ENCODE results near the gene HES5.

Gene HES5

DNA sequence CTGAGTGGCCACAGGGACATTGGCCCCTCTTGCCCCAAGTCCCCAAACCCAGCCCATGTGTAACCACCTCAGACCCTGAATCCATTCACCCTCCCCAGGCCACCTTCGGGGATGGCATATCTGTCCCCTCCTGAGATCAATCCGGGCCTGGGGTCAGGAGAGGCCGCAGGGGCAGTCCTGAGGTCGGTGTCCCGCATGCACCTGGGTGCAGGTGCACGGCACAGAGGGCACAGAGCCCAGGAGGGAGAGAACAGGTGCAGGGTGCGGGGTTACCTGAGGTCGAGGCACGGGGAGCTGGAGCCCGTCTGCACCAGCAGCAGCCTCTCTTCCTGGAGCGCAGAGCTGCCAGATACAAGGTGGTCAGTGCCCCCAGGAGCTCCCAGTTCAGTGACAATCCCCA, 20.5 kb downstream of the HES5 start:
- Histone ChIP-seq H3K4me2 (ENCODE audit: low read depth, low read length, poor library complexity, severe bottlenecking) (no peak overlapping the region), H3F3A (ENCODE audit: insufficient read depth) (no peaks in the 10 kb centered on the region), H3K4me3 (ENCODE audit: insufficient read depth, low read length, poor library complexity, severe bottlenecking) (no peak overlapping the region), H3K36me3 (ENCODE audit: low read length) (no peaks in the 10 kb centered on the region), H3K79me2 (ENCODE audit: insufficient read depth, low read length) (no peaks in the 10 kb centered on the region), H3K9ac (ENCODE audit: low read length) (no peak overlapping the region), H3K9me2 (replicated peaks; ENCODE audit: insufficient read depth, low read length) (no peaks in the 10 kb centered on the region), H3K27me3 (ENCODE audit: low read length) (no peaks in the 10 kb centered on the region), H4K20me1 (ENCODE audit: low read depth, low read length) (no peaks in the 10 kb centered on the region), H3K9me3 (ENCODE audit: insufficient read depth, low read length) (no peaks in the 10 kb centered on the region), H3K27ac (ENCODE audit: low read depth, low read length) (no peak overlapping the region), H2AFZ (ENCODE audit: low read depth, low read length, severe bottlenecking) (no peak overlapping the region)
- TF ChIP-seq EZH2phosphoT487 (conservative IDR thresholded peaks at IDR 0.05; ENCODE audit: low read length) = no peak
- TF ChIP-seq, protein P1, sequence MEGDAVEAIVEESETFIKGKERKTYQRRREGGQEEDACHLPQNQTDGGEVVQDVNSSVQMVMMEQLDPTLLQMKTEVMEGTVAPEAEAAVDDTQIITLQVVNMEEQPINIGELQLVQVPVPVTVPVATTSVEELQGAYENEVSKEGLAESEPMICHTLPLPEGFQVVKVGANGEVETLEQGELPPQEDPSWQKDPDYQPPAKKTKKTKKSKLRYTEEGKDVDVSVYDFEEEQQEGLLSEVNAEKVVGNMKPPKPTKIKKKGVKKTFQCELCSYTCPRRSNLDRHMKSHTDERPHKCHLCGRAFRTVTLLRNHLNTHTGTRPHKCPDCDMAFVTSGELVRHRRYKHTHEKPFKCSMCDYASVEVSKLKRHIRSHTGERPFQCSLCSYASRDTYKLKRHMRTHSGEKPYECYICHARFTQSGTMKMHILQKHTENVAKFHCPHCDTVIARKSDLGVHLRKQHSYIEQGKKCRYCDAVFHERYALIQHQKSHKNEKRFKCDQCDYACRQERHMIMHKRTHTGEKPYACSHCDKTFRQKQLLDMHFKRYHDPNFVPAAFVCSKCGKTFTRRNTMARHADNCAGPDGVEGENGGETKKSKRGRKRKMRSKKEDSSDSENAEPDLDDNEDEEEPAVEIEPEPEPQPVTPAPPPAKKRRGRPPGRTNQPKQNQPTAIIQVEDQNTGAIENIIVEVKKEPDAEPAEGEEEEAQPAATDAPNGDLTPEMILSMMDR (IDR thresholded peaks at IDR 0.05; ENCODE audit: insufficient read depth, low read length, poor library complexity, severe bottlenecking) = no peak

DNA sequence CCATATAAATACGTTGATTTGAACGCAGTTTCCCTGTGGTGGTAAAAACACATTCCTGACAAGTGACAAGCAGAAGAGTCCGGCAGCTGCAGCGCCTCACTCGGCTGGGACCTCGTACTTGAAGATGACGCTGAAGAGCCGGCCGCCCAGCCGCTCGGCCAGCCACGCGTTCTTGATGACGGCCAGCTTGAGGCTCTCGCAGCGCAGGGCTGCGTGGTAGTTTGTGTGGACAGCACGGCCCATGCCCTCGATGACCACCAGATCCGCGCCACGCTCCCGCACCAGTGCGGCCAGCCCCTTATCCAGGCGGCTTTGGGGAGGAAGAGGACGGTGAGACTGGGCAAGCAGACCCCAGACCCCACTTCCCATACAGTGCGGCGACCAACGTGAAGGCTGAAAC, 21.3 kb downstream of the HES5 start:
- no peaks in the 10 kb centered on the region for H4K20me1 ChIP-seq (ENCODE audit: low read depth, low read length)
- TF ChIP-seq EZH2phosphoT487 (conservative IDR thresholded peaks at IDR 0.05; ENCODE audit: low read length) = no peak
- TF ChIP-seq, protein P1 (IDR thresholded peaks at IDR 0.05; ENCODE audit: insufficient read depth, low read length, poor library complexity, severe bottlenecking) = no peak
- H3K9me3 ChIP-seq (ENCODE audit: insufficient read depth, low read length) = no peaks in the 10 kb centered on the region
- H3K79me2 ChIP-seq (ENCODE audit: insufficient read depth, low read length) = no peaks in the 10 kb centered on the region
- no peak overlapping the region for H3K4me2 ChIP-seq (ENCODE audit: low read depth, low read length, poor library complexity, severe bottlenecking)
- H3K9me2 ChIP-seq (replicated peaks; ENCODE audit: insufficient read depth, low read length) = no peaks in the 10 kb centered on the region
- H3K4me3 ChIP-seq (ENCODE audit: insufficient read depth, low read length, poor library complexity, severe bottlenecking) = no peak overlapping the region
- no peak overlapping the region for H2AFZ ChIP-seq (ENCODE audit: low read depth, low read length, severe bottlenecking)
- H3K27me3 ChIP-seq (ENCODE audit: low read length) = no peaks in the 10 kb centered on the region
- H3F3A ChIP-seq (ENCODE audit: insufficient read depth) = no peaks in the 10 kb centered on the region
- H3K9ac ChIP-seq (ENCODE audit: low read length) = no peak overlapping the region
- H3K27ac ChIP-seq (ENCODE audit: low read depth, low read length) = no peak overlapping the region
- H3K36me3 ChIP-seq (ENCODE audit: low read length) = no peaks in the 10 kb centered on the region

DNA sequence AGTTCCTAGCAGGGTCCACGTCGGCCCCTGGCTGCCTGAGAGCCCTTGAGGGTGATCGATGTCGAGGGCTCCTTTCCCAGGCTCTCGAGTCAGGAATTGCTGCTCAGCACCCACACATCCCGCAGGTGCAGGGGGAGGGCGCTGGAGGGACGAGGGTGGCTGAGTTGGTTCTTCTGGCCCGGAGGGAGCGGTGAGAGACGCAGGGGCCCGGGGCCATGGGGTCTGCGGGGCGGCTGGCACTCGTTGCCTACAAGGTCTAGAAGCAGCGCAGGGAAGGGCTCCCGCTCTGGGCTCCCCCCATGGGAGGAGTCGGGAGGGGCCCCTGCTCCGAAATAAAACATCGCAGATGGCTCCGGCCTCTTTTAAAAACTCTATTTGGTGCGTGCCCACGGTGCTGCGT, 21.9 kb downstream of the HES5 start:
- Histone ChIP-seq H3K9me2 (replicated peaks; ENCODE audit: insufficient read depth, low read length) (no peaks in the 10 kb centered on the region), H3K79me2 (ENCODE audit: insufficient read depth, low read length) (no peaks in the 10 kb centered on the region), H3K27me3 (ENCODE audit: low read length) (no peaks in the 10 kb centered on the region), H3F3A (ENCODE audit: insufficient read depth) (no peaks in the 10 kb centered on the region), H3K4me3 (ENCODE audit: insufficient read depth, low read length, poor library complexity, severe bottlenecking) (no peak overlapping the region), H3K27ac (ENCODE audit: low read depth, low read length) (no peak overlapping the region), H2AFZ (ENCODE audit: low read depth, low read length, severe bottlenecking) (no peak overlapping the region), H4K20me1 (ENCODE audit: low read depth, low read length) (no peaks in the 10 kb centered on the region), H3K9me3 (ENCODE audit: insufficient read depth, low read length) (no peaks in the 10 kb centered on the region), H3K9ac (ENCODE audit: low read length) (no peak overlapping the region), H3K4me2 (ENCODE audit: low read depth, low read length, poor library complexity, severe bottlenecking) (no peak overlapping the region), H3K36me3 (ENCODE audit: low read length) (no peaks in the 10 kb centered on the region)
- TF ChIP-seq EZH2phosphoT487 (conservative IDR thresholded peaks at IDR 0.05; ENCODE audit: low read length) = no peak
- TF ChIP-seq, protein P1 (IDR thresholded peaks at IDR 0.05; ENCODE audit: insufficient read depth, low read length, poor library complexity, severe bottlenecking) = no peak

Data from SU-DHL-6 (cell line).